Measurements from ENCODE around the gene ZFYVE1. TPM values are rescaled to one million over a fixed set of nuclear protein-coding genes. Genes with fewer than 3 reads are reported as not detected.
"Not testable (repeated sequence)": the region's sequence is repeated elsewhere in the genome, so short reads cannot be mapped to it uniquely, and the experiment has no call there.

The ZFYVE1 gene
- total and polyA plus RNA-seq, 10 of the 15 experiments (the other 5 are each of a cell fraction or from before 2014, with no cell fraction given): 1.2 to 13.3 (median 6.4) TPM

- H4K20me1 ChIP-seq (ENCODE audit: control insufficient read depth, insufficient read depth): no peaks in the 10 kb centered on the region
- in situ Hi-C loops (cut with MboI) (no loop called here), intact Hi-C loops (cut with micrococcal nuclease; ENCODE audit: unreplicated experiment) (no loop called here)
- no peaks in the 10 kb centered on the region for H3K27me3 ChIP-seq (replicated peaks in 1 of 2; ENCODE audit: control insufficient read depth in 2 of 2, insufficient read depth in 2 of 2, low read length in 1 of 2)
- RAD21 ChIA-PET (ENCODE audit: unreplicated experiment): no interaction called here
- TF ChIP-seq TBL1XR1 (IDR thresholded peaks at IDR 0.05; ENCODE audit: low read depth, low read length) (no peak), IKZF2 (IDR thresholded peaks at IDR 0.05) (no peak), E2F8 (IDR thresholded peaks at IDR 0.05; ENCODE audit: low read depth, partially characterized antibody) (no peak), EED (IDR thresholded peaks at IDR 0.05; ENCODE audit: low read depth) (no peak), STAT1 (conservative IDR thresholded peaks at IDR 0.05) (no peak), YY1 (IDR thresholded peaks at IDR 0.05; ENCODE audit: low read depth, low read length) (no peak), RB1 (IDR thresholded peaks at IDR 0.05; ENCODE audit: borderline replicate concordance) (no peak), CEBPB (IDR thresholded peaks at IDR 0.05; ENCODE audit: borderline replicate concordance in 1 of 2, low read depth in 2 of 2, low read length in 2 of 2) (no peak), BMI1 (IDR thresholded peaks at IDR 0.05; ENCODE audit: borderline replicate concordance) (no peak), ESRRA (IDR thresholded peaks at IDR 0.05; ENCODE audit: low read length) (no peak), ZBTB11 (CRISPR knock-in tag; IDR thresholded peaks at IDR 0.05) (no peak)
- FAIRE-seq: no peak
- no peak overlapping the region for H3K9ac ChIP-seq (ENCODE audit: control insufficient read depth, insufficient read depth, low read length)
- H3K79me2 ChIP-seq (ENCODE audit: control insufficient read depth, insufficient read depth, low read length): no peaks in the 10 kb centered on the region
- SMC1A ChIA-PET (ENCODE audit: uncharacterized antibody, unreplicated experiment): interaction anchor here (0.6 to 0.8 kb wide), 2 partner anchors 443 to 607 kb away, joined by 3 read pairs; no protein-coding TSS in a partner anchor
- no TSS peak for BruUV-seq (replicated peaks)
- H3K36me3 ChIP-seq (ENCODE audit: control insufficient read depth in 2 of 2, insufficient read depth in 2 of 2, low read length in 1 of 2): peaks cover 5 to 21% of the 10 kb centered on the region in 2 experiments
- ATAC-seq: no peak
- CTCF ChIA-PET: interaction anchor here (1.7 kb wide), 1 partner anchor 8 kb away, joined by 9 read pairs; no protein-coding TSS in a partner anchor
- DNase-seq (ENCODE audit: low read depth, low spot score): no peak
- WGBS (ENCODE audit: insufficient coverage, insufficient replicate concordance, low lambda C conversion rate, missing lambda C conversion rate): 97% methylated on average over 3 of the region's 3 CpGs
- H3K4me2 ChIP-seq (ENCODE audit: control insufficient read depth, insufficient read depth): no peak overlapping the region
- no peaks in the 10 kb centered on the region for H3K4me1 ChIP-seq (ENCODE audit: control insufficient read depth, insufficient read depth, low read length)
- POLR2A ChIA-PET: no interaction called here
- no peaks in the 10 kb centered on the region for H3K9me3 ChIP-seq (replicated peaks; ENCODE audit: control insufficient read depth, insufficient read depth, low read length)
- no peak overlapping the region for H3K27ac ChIP-seq (ENCODE audit: control insufficient read depth, insufficient read depth)
- H2AFZ ChIP-seq (ENCODE audit: control insufficient read depth, low read depth, low read length): no peak overlapping the region
- H3K4me3 ChIP-seq: no peak overlapping the region
Observed at GRCh38 chr14:72957213-72957612, 69.7 kb downstream of the ZFYVE1 start.

GRCh38 chr14:72956741-72957140 is 70.2 kb downstream of the ZFYVE1 start:
- intact Hi-C loops (cut with micrococcal nuclease; ENCODE audit: unreplicated experiment); H2AFZ ChIP-seq (ENCODE audit: control insufficient read depth, low read depth, low read length); H3K79me2 ChIP-seq (ENCODE audit: control insufficient read depth, insufficient read depth, low read length); ATAC-seq; H3K27me3 ChIP-seq (replicated peaks in 1 of 2; ENCODE audit: control insufficient read depth in 2 of 2, insufficient read depth in 2 of 2, low read length in 1 of 2); FAIRE-seq; H3K4me2 ChIP-seq (ENCODE audit: control insufficient read depth, insufficient read depth); BruUV-seq (replicated peaks); POLR2A ChIA-PET; DNase-seq (ENCODE audit: low read depth, low spot score); H3K9ac ChIP-seq (ENCODE audit: control insufficient read depth, insufficient read depth, low read length); H3K27ac ChIP-seq (ENCODE audit: control insufficient read depth, insufficient read depth); H4K20me1 ChIP-seq (ENCODE audit: control insufficient read depth, insufficient read depth); in situ Hi-C loops (cut with MboI); H3K4me1 ChIP-seq (ENCODE audit: control insufficient read depth, insufficient read depth, low read length); H3K9me3 ChIP-seq (replicated peaks; ENCODE audit: control insufficient read depth, insufficient read depth, low read length); RAD21 ChIA-PET (ENCODE audit: unreplicated experiment); H3K4me3 ChIP-seq: not testable (repeated sequence)
- H3K36me3 ChIP-seq (ENCODE audit: control insufficient read depth in 2 of 2, insufficient read depth in 2 of 2, low read length in 1 of 2): peaks cover 5 to 21% of the 10 kb centered on the region in 2 experiments
- ChIA-PET SMC1A (ENCODE audit: uncharacterized antibody, unreplicated experiment) (interaction anchor here (0.8 kb wide), 1 partner anchor 442 kb away, joined by 3 read pairs; no protein-coding TSS in a partner anchor), CTCF (interaction anchor here (1.7 kb wide), 1 partner anchor 8 kb away, joined by 9 read pairs; no protein-coding TSS in a partner anchor)
- 96% methylated on average over 9 of the region's 9 CpGs for WGBS (ENCODE audit: insufficient coverage, insufficient replicate concordance, low lambda C conversion rate, missing lambda C conversion rate)

All from GM12878 (cell line).